ENCODE measurements around the gene WDR7. TPM values are rescaled to one million over a fixed set of nuclear protein-coding genes. Genes with fewer than 3 reads are reported as not detected.

WDR7 gene
- total and polyA plus RNA-seq, 2 experiments from 2014 or later = 7.0 to 14.8 TPM

- TF ChIP-seq ZNF462 (CRISPR knock-in tag; IDR thresholded peaks at IDR 0.05) = no peak
These were observed 240.7 kb downstream of the WDR7 start (continued) for GRCh38 chr18:56891870-56892269.

GRCh38 chr18:56897122-56897521 lies 246.0 kb downstream of the WDR7 start:
- Histone ChIP-seq H3K9me2 (ENCODE audit: insufficient read depth) (no peaks in the 10 kb centered on the region), H3K4me1 (ENCODE audit: insufficient read depth) (peaks cover 15% of the 10 kb centered on the region), H4K20me1 (replicated peaks; ENCODE audit: insufficient read depth) (no peaks in the 10 kb centered on the region), H3K79me2 (replicated peaks; ENCODE audit: insufficient read depth) (no peaks in the 10 kb centered on the region), H3K4me3 (no peak overlapping the region), H3K36me3 (ENCODE audit: insufficient read depth) (no peaks in the 10 kb centered on the region), H3K27me3 (ENCODE audit: insufficient read depth) (no peaks in the 10 kb centered on the region), H3K27ac (ENCODE audit: low read depth) (no peak overlapping the region), H3K4me2 (no peak overlapping the region), H2AFZ (no peak overlapping the region), H3F3A (replicated peaks; ENCODE audit: low read depth) (no peaks in the 10 kb centered on the region)
- peaks cover 18% of the 10 kb centered on the region for H3K4me1 Mint-ChIP-seq
- no peaks in the 10 kb centered on the region for H3K27me3 Mint-ChIP-seq (ENCODE audit: insufficient read depth, low read depth, poor library complexity)
- no peak for DNase-seq (ENCODE audit: low spot score)
- H3K27ac Mint-ChIP-seq = no peak overlapping the region
- no peaks in the 10 kb centered on the region for H3K36me3 Mint-ChIP-seq (ENCODE audit: low read depth)
- H3K4me3 Mint-ChIP-seq = no peak overlapping the region
- no peaks in the 10 kb centered on the region for H3K9me3 Mint-ChIP-seq
- no peak for ATAC-seq
- no peak for TF ChIP-seq JUNB (IDR thresholded peaks at IDR 0.05; ENCODE audit: unreplicated experiment)
- TF ChIP-seq NANOG (IDR thresholded peaks at IDR 0.05; ENCODE audit: borderline replicate concordance) = no peak
- no peak for TF ChIP-seq ZNF114 (CRISPR knock-in tag; IDR thresholded peaks at IDR 0.05)
- no peak for TF ChIP-seq CREB1 (CRISPR knock-in tag; IDR thresholded peaks at IDR 0.05; ENCODE audit: low read depth)
- no peak for TF ChIP-seq EZH2 (IDR thresholded peaks at IDR 0.05; ENCODE audit: low read depth, unreplicated experiment)
- TF ChIP-seq CTCF (conservative IDR thresholded peaks at IDR 0.05; ENCODE audit: low read depth in 2 of 2) = no peak
- TF ChIP-seq EZH2phosphoT487 (IDR thresholded peaks at IDR 0.05; ENCODE audit: unreplicated experiment) = no peak
- no peak for TF ChIP-seq ZNF462 (CRISPR knock-in tag; IDR thresholded peaks at IDR 0.05)
- no peak for TF ChIP-seq POLR2AphosphoS5 (IDR thresholded peaks at IDR 0.05; ENCODE audit: low read depth)
